GM23338 (cell line): Measurements from ENCODE around the gene LARP1B. TPM values are rescaled to one million over a fixed set of nuclear protein-coding genes. Genes with fewer than 3 reads are reported as not detected.
"Not testable (repeated sequence)": the region's sequence is repeated elsewhere in the genome, so short reads cannot be mapped to it uniquely, and the experiment has no call there.

ENCODE experiments used
- ATAC-seq: fragments of 200-7000 bp; cut with Tn5 transposase; 3 replicates; pipeline ENCODE4 v1.9.1; 2020
- DNase-seq: peaks from one replicate; pipeline ENCODE4 v3.0.0-alpha.2; 2015; ENCODE audit warnings: low spot score
- H2AFZ ChIP-seq: fragments of 200-600 bp; sonication (generic); 2 replicates; pipeline ENCODE4 v1.8.0; 2016; ENCODE audit warnings: antibody characterized with exemption, mild to moderate bottlenecking, moderate library complexity
- H3F3A ChIP-seq: fragments of 200-600 bp; sonication (generic); replicated peaks from 2 replicates; pipeline ENCODE4 v1.8.0; 2017; ENCODE audit warnings: antibody characterized with exemption, mixed run types, low read depth
- H3K27ac ChIP-seq: fragments of 200-600 bp; sonication (generic); 2 replicates; pipeline ENCODE4 v1.6.1; 2016; ENCODE audit warnings: low read depth
- H3K27me3 ChIP-seq: fragments of 200-600 bp; sonication (generic); 2 replicates; pipeline ENCODE4 v1.8.0; 2016; ENCODE audit warnings: mild to moderate bottlenecking, mixed run types, moderate library complexity; ENCODE audit not compliant: insufficient read depth
- H3K36me3 ChIP-seq: fragments of 200-600 bp; sonication (generic); 2 replicates; pipeline ENCODE4 v1.8.0; 2016; ENCODE audit warnings: mild to moderate bottlenecking; ENCODE audit not compliant: insufficient read depth
- H3K4me1 ChIP-seq: fragments of 200-600 bp; sonication (generic); 2 replicates; pipeline ENCODE4 v1.8.0; 2016; ENCODE audit warnings: mild to moderate bottlenecking, moderate library complexity; ENCODE audit not compliant: insufficient read depth
- H3K4me2 ChIP-seq: fragments of 200-600 bp; sonication (generic); 2 replicates; pipeline ENCODE4 v1.7.1; 2017; ENCODE audit warnings: mixed run types
- H3K4me3 ChIP-seq: fragments of 200-600 bp; sonication (generic); 2 replicates; pipeline ENCODE4 v1.6.1; 2016; ENCODE audit warnings: mixed run types
- H3K79me2 ChIP-seq: fragments of 200-600 bp; sonication (generic); replicated peaks from 2 replicates; pipeline ENCODE4 v1.8.0; 2017; ENCODE audit warnings: mild to moderate bottlenecking; ENCODE audit not compliant: insufficient read depth
- H3K9me2 ChIP-seq: fragments of 200-600 bp; sonication (generic); 2 replicates; pipeline ENCODE4 v1.8.0; 2017; ENCODE audit not compliant: insufficient read depth
- H4K20me1 ChIP-seq: fragments of 200-600 bp; sonication (generic); replicated peaks from 2 replicates; pipeline ENCODE4 v1.8.0; 2017; ENCODE audit warnings: mild to moderate bottlenecking; ENCODE audit not compliant: insufficient read depth
- H3K27ac Mint-ChIP-seq: 2 replicates; pipeline ENCODE4 v1.8.0; 2020; ENCODE audit warnings: inconsistent platforms, mild to moderate bottlenecking, moderate library complexity, mixed read lengths
- H3K27me3 Mint-ChIP-seq: 3 replicates; pipeline ENCODE4 v1.8.0; 2022; ENCODE audit warnings: low read depth, mild to moderate bottlenecking, moderate library complexity, mixed read lengths, inconsistent platforms; ENCODE audit not compliant: insufficient read depth, poor library complexity
- H3K36me3 Mint-ChIP-seq: 3 replicates; pipeline ENCODE4 v1.8.0; 2021; ENCODE audit warnings: low read depth, mild to moderate bottlenecking, inconsistent platforms, moderate library complexity, mixed read lengths
- H3K4me1 Mint-ChIP-seq: 3 replicates; pipeline ENCODE4 v1.8.0; 2020; ENCODE audit warnings: mild to moderate bottlenecking, inconsistent platforms, mixed read lengths
- H3K4me3 Mint-ChIP-seq: 3 replicates; pipeline ENCODE4 v1.8.0; 2021; ENCODE audit warnings: moderate library complexity, mild to moderate bottlenecking, inconsistent platforms, mixed read lengths
- H3K9me3 Mint-ChIP-seq: 3 replicates; pipeline ENCODE4 v1.8.0; 2020; ENCODE audit warnings: moderate library complexity, mild to moderate bottlenecking, inconsistent platforms, mixed read lengths
- CREB1 ChIP-seq: fragments of 250-450 bp; sonication (Bioruptor Pico); IDR thresholded peaks from 2 replicates; pipeline ENCODE4 v1.5.0; 2020; ENCODE audit warnings: low read depth, mild to moderate bottlenecking, moderate library complexity
- NANOG ChIP-seq: IDR thresholded peaks from 2 replicates; pipeline ENCODE4 v1.6.1; 2016; ENCODE audit warnings: antibody characterized with exemption, borderline replicate concordance
- polyA plus RNA-seq: library from polyadenylated mRNA; unstranded; fragments of >200 nt; fragmentation: Nextera tagmentation; extraction: Ambion mirVana; gene quantifications from 2 replicates; pipeline ENCODE4 v1.2.1, GENCODE V29; 2016
- total RNA-seq: library from RNA; depleted of rRNA; stranded (reverse); fragments of >200 nt; shearing (Covaris generic); gene quantifications from 2 replicates; pipeline ENCODE4 v1.2.3, GENCODE V29; 2014
- TF ChIP-seq, protein P1 (sequence below), 2 experiments: fragments of 200-600 bp in 1 of 2; sonication (generic) in 1 of 2; conservative IDR thresholded peaks; 2 replicates each; pipeline versions ENCODE4 v1.5.1 to v1.6.1; 2016 to 2017; ENCODE audit warnings: antibody characterized with exemption in 2 of 2, low read depth in 2 of 2, mild to moderate bottlenecking in 2 of 2, moderate library complexity in 1 of 2

Gene LARP1B
- total and polyA plus RNA-seq, 2 experiments from 2014 or later: 42.5 to 45.4 TPM

DNA sequence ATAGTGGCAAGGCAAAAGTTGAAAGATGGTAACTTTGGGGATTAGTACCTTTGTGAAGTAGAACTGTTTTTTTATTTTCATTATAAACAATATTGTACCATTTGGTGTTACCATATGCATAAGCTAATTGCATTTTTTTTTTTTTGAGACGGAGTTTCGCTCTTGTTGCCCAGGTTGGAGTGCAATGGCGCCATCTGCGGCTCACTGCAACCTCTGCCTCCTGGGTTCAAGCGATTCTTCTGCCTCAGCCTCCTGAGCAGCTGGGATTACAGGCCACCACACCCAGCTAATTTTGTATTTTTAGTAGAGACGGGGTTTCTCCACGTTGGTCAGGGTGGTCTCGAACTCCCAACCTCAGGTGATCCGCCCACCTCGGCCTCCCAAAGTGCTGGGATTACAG lies 9.9 kb upstream of the LARP1B start:
- H3K27ac Mint-ChIP-seq, H3K4me3 Mint-ChIP-seq, H3K79me2 ChIP-seq, ATAC-seq, H4K20me1 ChIP-seq, H3K9me2 ChIP-seq, H3K36me3 Mint-ChIP-seq, H3K4me2 ChIP-seq, H3F3A ChIP-seq, H3K36me3 ChIP-seq, H2AFZ ChIP-seq, H3K9me3 Mint-ChIP-seq, H3K27me3 ChIP-seq, H3K4me1 ChIP-seq, H3K4me3 ChIP-seq: not testable (repeated sequence)
- Mint-ChIP-seq H3K27me3 (peaks cover 11% of the 10 kb centered on the region), H3K4me1 (peaks cover 15% of the 10 kb centered on the region)
- TF ChIP-seq, protein P1, sequence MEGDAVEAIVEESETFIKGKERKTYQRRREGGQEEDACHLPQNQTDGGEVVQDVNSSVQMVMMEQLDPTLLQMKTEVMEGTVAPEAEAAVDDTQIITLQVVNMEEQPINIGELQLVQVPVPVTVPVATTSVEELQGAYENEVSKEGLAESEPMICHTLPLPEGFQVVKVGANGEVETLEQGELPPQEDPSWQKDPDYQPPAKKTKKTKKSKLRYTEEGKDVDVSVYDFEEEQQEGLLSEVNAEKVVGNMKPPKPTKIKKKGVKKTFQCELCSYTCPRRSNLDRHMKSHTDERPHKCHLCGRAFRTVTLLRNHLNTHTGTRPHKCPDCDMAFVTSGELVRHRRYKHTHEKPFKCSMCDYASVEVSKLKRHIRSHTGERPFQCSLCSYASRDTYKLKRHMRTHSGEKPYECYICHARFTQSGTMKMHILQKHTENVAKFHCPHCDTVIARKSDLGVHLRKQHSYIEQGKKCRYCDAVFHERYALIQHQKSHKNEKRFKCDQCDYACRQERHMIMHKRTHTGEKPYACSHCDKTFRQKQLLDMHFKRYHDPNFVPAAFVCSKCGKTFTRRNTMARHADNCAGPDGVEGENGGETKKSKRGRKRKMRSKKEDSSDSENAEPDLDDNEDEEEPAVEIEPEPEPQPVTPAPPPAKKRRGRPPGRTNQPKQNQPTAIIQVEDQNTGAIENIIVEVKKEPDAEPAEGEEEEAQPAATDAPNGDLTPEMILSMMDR (conservative IDR thresholded peaks at IDR 0.05; ENCODE audit: low read depth in 2 of 2): peak; percentile 71 to 74
- DNase-seq: peak; percentile 51
- 0 out of 2 replicates have a peak overlapping the region, but pooled peaks have one; percentile 23 for H3K27ac ChIP-seq

DNA sequence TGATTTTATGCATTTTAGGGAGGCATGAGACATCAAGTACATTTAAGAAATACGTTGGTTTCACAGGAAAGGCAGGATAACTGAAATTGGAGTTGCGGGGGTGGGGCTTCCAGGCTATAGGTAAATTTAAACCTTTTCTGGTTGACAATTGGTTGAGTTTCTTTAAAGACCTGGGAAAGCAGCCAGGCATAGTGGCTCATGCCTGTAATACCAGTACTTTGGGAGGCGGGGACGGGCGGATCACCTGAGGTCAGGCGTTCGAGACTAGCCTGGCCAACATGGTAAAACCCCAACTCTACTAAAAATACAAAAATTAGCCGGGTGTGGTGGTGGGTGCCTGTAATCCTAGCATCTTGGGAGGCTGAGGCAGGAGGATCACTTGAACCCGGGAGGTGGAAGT lies 6.2 kb upstream of the LARP1B start:
- ATAC-seq (peak; percentile 65), DNase-seq (peak; percentile 88)
- H4K20me1 ChIP-seq, H2AFZ ChIP-seq, H3K4me1 ChIP-seq, H3K4me3 ChIP-seq, H3K4me2 ChIP-seq, H3K9me3 Mint-ChIP-seq, H3K4me3 Mint-ChIP-seq, H3F3A ChIP-seq, H3K36me3 ChIP-seq, H3K9me2 ChIP-seq, H3K36me3 Mint-ChIP-seq, H3K79me2 ChIP-seq, H3K27me3 ChIP-seq: not testable (repeated sequence)
- peak overlapping the region; percentile 98 for H3K27ac Mint-ChIP-seq
- peaks cover 13% of the 10 kb centered on the region for H3K27me3 Mint-ChIP-seq
- peak overlapping the region; percentile 87 for H3K27ac ChIP-seq
- peaks cover 15% of the 10 kb centered on the region for H3K4me1 Mint-ChIP-seq

DNA sequence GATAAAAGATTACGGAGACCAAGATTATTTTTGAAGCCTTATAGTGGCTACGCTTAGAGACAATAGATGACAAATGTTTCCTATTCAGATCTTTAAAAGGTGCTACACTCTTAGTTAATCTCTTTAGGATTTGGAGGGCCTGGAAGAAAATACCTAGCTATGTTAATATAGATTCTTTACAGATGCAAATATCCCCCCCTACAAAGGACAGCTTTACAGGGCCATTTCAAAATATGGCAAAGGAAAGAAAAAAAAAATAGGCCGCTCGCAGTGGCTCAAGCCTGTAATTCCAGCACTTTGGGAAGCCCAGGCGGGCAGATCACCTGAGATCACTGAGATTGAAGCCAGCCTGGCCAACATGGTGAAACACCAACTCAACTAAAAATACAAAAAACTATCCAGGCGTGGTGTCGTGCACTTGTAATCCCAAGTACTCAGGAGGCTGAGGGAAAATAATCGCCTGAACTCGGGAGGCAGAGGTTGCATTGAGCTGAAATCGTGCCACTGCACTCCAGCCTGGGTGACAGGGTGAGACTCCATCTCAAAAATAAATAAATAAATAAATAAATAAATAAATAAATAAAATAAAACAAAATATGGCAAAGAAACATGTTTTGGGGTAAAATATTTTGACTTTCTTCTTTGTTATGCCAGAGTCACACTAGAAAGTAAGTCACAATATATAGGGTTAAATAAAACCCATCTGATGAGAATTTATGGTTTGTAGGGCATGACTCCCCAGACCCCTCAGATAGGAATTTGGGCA lies 5.5 kb upstream of the LARP1B start:
- Mint-ChIP-seq H3K4me1 (peaks cover 21% of the 10 kb centered on the region), H3K27me3 (peaks cover 17% of the 10 kb centered on the region), H3K4me3 (peak overlapping the region; percentile 45), H3K27ac (peak overlapping the region; percentile 98)
- not testable (repeated sequence) for H3K4me1 ChIP-seq, H3K4me3 ChIP-seq, H3K36me3 ChIP-seq, H3K79me2 ChIP-seq, H2AFZ ChIP-seq, H3K36me3 Mint-ChIP-seq, H3K4me2 ChIP-seq, H3K27me3 ChIP-seq, H3F3A ChIP-seq, H4K20me1 ChIP-seq, H3K9me3 Mint-ChIP-seq, H3K9me2 ChIP-seq
- peak overlapping the region; percentile 87 for H3K27ac ChIP-seq
- ATAC-seq (peak; percentile 81), DNase-seq (peak; percentile 86)
- TF ChIP-seq CREB1 (CRISPR knock-in tag) (peak; percentile 23; the same call in 1 of the 2 replicates), NANOG (peak; percentile 71; the same call in 1 of the 2 replicates)
